NCI-H82 treated with DMSO at 0.1 percent for 48 hours (cell line): ENCODE measurements around the gene DDAH1.

Experiments used
- DNase-seq: peaks from one replicate; lab custom pipeline; 2025; ENCODE audit not compliant: unreplicated experiment; lab: John Stamatoyannopoulos, UW

The DDAH1 gene

GRCh38 chr1:85311818-85312217 is 153.1 kb downstream of the DDAH1 start:
- DNase-seq, result no peak

DNA sequence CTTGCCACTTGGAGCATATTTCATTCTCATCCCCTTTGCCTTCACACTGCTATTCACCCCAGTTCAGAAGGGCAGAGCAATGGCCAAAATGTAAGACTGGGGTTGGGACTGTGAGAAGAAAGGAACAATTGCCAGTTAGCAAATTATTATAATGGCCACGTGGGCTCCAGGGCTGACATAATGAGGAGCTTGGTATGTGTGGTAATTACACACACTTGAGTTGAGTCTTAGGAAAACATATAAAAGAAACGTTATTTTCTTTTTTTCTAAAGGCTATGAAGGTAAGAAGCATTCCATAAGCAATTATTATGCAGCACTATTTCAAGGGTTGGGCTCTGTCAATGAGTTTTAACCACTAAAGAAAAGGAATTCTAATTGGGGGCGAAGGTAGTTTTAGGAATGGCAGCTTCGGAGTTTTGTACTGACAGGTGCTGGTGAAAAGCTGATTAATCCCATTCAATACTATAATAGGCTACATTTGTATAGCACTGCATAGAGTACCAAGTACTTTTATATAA is 156.1 kb downstream of the DDAH1 start:
- DNase-seq, result peak; percentile 39

DNA sequence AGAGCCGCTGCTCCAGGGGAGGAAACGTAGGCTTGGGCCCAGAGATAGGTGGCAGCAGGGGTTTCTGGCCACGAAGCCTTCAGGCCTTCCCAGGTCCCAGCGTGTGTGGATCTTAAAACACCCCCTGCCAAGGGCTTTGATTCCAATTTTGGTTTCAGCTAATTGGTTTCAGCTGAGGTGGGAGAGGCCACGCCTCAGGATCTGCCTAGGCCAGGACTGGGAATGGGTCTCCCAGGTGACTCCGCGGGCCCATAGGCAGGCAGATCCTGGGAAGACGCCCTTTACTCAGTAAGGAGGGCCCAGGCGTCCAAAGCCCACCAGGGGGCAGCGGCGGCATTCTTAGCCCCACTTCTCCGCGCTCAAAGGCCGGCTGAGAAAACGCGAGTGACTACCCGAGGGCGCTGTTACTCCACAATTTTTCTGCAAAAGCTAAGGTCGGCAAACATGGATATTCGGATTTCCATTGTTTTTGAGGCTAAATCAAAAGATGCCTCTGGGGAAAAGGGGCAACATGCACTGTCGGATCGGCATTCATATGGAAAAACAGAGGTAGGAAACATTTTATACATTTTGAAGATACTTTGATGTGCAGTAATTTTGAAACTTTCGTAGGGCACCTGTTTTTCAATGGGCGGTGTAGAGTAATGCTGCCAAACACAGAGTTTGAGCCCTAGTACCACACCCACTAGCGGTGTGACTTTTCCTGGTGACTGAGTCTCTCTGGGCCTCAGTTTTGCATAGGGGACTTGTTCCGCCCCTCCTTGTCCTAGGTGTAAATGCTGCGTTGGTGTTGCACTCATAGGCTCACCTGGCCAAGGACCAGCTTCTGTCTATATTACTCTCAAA is 156.7 kb downstream of the DDAH1 start:
- DNase-seq, result peak; percentile 83

- no peak for DNase-seq
These were observed 158.7 kb downstream of the DDAH1 start for GRCh38 chr1:85306236-85306635.

DNA sequence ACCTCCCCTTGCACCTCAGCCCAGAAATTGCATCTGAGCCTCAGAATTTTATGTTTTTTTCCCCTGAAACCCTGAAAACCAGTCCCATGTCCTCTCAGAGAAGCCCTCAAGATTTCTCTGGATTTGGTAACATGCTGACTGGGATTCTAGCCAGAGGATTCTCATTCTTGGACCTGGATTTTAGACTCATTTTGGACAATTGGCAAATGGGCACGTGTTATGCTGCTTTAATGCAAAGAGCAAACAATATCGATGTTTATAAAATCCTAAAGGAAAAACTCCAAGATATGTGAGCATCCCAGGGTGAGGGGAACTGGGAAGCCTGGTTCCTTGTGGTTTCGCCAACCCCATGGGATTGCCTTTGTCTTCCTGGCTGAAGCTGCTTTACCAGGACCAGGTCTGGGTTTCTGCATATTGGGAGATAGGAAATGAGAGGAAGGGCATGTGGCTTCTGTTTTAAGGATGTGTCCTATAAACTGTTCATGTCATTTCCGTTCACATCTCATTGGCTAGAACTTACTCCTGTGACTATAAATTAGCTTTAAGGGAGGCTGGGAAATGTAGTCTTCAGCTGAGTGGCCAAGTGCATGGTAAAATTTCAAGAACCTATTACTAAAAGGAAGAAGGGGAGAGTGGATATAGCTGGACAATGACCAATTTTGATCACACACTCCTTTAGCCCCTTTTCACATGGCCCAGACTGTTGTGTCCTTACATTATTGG is 161.4 kb downstream of the DDAH1 start:
- DNase-seq, result no peak

- no peak for DNase-seq
These were observed 164.8 kb downstream of the DDAH1 start for GRCh38 chr1:85300140-85300539.

DNA sequence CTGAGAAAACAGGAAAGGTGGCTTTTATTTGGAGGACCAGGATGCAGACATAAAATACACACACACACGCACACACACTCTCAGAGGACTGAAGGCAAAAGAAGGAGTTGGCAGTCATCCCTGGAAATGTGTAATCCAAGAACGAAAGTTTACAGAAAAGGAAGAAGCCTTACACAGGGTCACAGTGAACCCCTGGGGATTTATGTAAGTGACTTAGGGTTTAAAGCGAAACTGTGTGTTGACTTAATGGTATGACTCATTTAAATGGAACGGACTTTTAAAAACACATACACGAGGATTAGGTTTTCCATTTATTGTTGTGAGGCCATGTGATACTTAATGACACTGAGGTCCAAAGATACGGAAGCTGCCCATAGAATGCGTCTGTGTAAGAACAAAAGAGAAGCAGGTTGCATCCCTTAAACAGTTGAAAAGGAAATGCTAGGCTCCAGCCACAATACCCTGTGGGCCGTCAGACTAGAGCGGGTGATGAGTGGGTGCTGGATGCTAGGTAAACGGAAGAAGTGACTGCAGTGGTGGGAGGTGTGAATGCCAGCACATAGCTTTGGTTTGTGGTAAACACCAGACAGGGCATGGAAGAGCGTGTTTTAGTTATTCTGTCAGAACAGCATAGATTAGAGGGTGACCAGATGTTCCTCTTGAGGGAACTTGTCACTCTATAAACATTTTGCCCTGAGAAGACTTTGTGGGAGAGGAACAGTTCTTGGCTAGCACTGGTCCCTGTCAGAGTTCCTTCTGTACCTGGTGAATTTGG is 166.9 kb downstream of the DDAH1 start:
- DNase-seq, result no peak

GRCh38 chr1:85297538-85297854 is 167.5 kb downstream of the DDAH1 start:
- no peak for DNase-seq

GRCh38 chr1:85296980-85297379 is 168.0 kb downstream of the DDAH1 start:
- DNase-seq, result no peak

DNA sequence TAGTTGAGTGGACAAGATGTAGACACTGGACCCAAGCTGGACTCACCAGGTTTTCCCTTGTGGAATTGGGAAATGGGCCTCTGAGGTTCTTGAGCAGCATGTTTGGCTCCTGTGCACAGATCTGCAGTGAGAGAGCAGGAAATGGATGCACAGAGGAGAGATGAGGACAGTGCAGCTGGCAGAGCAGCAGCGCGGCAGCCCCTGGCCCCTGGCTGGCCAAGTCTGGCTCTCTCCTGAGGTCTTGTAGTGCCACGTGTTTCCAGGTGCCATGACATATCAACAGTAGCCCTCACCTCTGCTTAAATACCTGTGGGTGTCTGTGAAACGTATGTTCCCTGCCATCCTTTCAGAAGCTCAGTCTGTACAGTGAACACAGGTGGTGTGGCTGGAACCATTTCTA is 169.3 kb downstream of the DDAH1 start:
- no peak for DNase-seq

- DNase-seq, result no peak
These were observed 169.9 kb downstream of the DDAH1 start for GRCh38 chr1:85295006-85295431.

GRCh38 chr1:85290826-85291225 is 174.1 kb downstream of the DDAH1 start:
- DNase-seq, result no peak

DNA sequence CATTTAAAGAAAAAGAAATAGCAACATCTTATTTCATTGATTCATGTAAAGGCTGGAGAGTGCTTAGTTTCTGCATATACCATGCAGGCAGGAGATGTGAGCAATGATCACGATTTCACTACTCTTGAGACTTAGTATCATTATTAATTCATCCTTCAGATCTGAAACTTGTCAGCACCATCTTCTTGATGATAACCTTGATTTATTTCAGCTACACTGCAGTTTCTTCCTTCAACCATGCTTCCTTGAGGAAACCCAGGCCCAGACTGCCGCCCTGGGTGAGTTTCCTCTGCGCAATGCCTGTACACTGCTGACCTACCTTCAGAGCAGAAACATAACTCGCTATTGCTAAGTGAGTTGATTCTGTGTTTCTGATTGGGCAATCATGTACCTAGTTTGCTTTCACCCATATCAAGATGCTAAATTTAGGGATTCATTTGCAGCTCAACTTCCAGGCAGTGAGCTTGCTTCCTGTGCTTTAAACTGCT is 175.1 kb downstream of the DDAH1 start:
- no peak for DNase-seq

DNA sequence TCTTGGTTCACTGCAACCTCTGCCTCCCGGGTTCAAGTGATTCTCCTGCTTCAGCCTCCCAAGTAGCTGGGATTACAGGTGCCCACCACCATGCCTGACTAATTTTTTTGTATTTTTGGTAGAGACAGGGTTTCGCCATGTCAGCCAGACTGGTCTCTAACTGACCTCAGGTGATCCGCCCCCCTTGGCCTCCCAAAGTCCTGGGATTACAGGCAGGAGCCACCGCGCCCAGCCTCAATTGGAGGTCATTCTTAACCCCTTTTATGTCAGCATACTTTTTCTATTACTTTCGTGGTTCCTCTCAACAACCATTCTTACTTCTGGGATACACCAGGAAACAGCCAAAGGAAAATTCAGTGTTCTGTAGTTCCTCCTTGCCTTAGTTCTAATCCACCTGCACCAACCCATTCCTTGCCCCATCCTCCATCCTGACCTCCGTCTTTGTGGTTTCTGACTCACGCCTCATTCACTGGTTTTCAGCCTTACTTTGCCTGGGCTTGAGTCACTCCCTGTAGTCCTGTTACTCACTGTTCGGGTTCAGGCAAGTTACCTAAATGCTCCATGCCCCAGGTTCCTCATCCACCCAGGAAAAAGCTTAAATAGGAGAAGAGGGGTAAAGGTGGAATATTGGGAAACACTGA is 175.6 kb downstream of the DDAH1 start:
- DNase-seq, result no peak

GRCh38 chr1:85284202-85284601 is 180.8 kb downstream of the DDAH1 start:
- DNase-seq, result no peak

DNA sequence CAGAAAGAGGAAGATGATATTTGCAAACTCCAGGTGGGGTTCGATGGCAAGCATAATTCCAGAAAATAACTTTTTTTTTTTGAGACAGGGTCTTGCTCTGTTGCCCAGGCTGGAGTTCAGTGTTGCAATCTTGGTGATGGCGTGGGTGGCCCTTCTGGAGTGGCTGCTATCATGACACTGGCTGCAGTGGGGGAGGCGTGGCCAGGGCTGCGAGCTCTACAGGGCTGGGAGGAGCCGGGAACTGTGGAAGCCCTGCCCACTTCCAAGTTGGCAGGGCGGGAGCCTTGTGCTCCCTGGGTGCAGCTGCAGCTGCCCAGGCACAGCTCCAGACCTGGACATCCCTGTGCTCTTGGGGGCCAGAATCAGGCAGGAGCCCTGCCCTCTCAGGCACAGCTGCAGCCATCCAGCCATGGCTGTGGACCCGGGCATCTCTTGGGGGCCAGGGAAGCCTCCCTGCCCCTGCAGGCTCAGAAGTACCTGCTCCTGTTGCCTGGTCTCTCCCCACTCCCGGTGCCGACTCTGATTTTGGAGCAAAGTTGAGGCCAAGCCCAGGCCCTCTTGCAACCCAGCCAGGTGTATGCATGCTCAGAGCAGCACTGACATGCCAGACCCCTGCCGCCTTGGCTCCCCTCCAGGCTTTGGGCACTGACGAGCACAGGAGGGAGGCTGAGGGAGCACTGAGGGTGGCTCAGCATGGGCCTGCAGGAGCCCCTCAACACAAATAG is 181.3 kb downstream of the DDAH1 start:
- DNase-seq, result no peak

GRCh38 chr1:85282424-85282823 is 182.5 kb downstream of the DDAH1 start:
- DNase-seq, result no peak

- DNase-seq, result no peak
These were observed 184.3 kb downstream of the DDAH1 start for GRCh38 chr1:85280636-85281035.

DNA sequence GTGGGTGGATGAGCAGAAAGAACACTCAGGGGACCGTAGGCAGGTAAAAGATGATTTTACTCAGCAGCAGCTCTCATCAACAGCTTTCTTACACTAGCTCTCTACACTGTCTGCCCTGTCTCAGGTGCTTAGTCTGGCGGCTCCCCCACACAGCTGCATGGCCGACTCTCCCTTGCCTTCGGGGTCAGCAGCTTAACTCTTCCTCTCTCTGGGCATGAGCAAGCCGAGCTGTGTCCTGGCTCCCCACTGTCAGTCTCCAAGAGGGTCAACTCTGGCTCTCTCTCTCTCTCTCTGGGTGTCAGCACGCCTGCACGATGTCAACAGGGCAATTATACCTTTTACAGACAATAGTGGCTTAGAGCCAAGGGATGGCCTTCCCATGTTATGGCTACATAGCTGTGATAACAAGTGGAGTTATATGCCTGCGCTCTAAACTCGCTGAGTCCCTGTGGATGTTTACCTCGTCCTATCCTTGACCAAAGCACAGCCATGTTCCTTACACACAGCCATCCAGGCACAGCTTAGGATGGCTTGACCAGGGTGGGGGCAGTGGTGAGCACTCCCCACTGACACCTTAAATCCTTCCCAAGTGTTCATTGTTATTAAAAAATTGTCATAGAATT is 185.4 kb downstream of the DDAH1 start:
- DNase-seq, result no peak

- DNase-seq, result no peak
These were observed 186.1 kb downstream of the DDAH1 start for GRCh38 chr1:85278853-85279314.
